ENCODE results near the gene SDR42E2. TPM values are rescaled to one million over a fixed set of nuclear protein-coding genes. Genes with fewer than 3 reads are reported as not detected.
A peak's percentile ranks its signal among the peaks of the same experiment; 100 is the strongest.
"Not testable (repeated sequence)": the region's sequence is repeated elsewhere in the genome, so short reads cannot be mapped to it uniquely, and the experiment has no call there.

SDR42E2 gene
- total and polyA plus RNA-seq, 8 donors: 0.10 to 0.34 (median 0.21) TPM; not detected in 1

- no peaks in the 10 kb centered on the region for H3K36me3 ChIP-seq
- no peaks in the 10 kb centered on the region for H3K4me1 ChIP-seq
- intact Hi-C loops (cut with DNase I): no loop called here
- no peak for ATAC-seq
- no peak for DNase-seq
- no peak overlapping the region for H3K4me3 ChIP-seq
- TF ChIP-seq CTCF (IDR thresholded peaks at IDR 0.05): no peak
- H3K9me3 ChIP-seq: no peaks in the 10 kb centered on the region
- no peaks in the 10 kb centered on the region for H3K27me3 ChIP-seq
- no peak overlapping the region for H3K27ac ChIP-seq
Measured at GRCh38 chr16:22171953-22172352, 9.6 kb downstream of the SDR42E2 start.

GRCh38 chr16:22172642-22173041 is 10.3 kb downstream of the SDR42E2 start:
- intact Hi-C loops (cut with DNase I); H3K4me3 ChIP-seq; ATAC-seq; H3K9me3 ChIP-seq; H3K4me1 ChIP-seq; DNase-seq; H3K27me3 ChIP-seq; H3K27ac ChIP-seq; H3K36me3 ChIP-seq: not testable (repeated sequence)

GRCh38 chr16:22174642-22175041 is 12.3 kb downstream of the SDR42E2 start:
- H3K36me3 ChIP-seq: no peaks in the 10 kb centered on the region
- H3K4me1 ChIP-seq: no peaks in the 10 kb centered on the region
- intact Hi-C loops (cut with DNase I): no loop called here
- H3K27me3 ChIP-seq: no peaks in the 10 kb centered on the region
- H3K27ac ChIP-seq: no peak overlapping the region
- TF ChIP-seq CTCF (IDR thresholded peaks at IDR 0.05): no peak
- peak; percentile 66 for ATAC-seq
- DNase-seq: peak in 1 of 4 donors; percentile 40
- H3K9me3 ChIP-seq: no peaks in the 10 kb centered on the region
- H3K4me3 ChIP-seq: no peak overlapping the region

- intact Hi-C loops (cut with DNase I): no loop called here
- TF ChIP-seq CTCF (IDR thresholded peaks at IDR 0.05): no peak
- H3K27ac ChIP-seq: no peak overlapping the region
- no peaks in the 10 kb centered on the region for H3K4me1 ChIP-seq
- ATAC-seq: no peak
- H3K9me3 ChIP-seq: no peaks in the 10 kb centered on the region
- H3K36me3 ChIP-seq: no peaks in the 10 kb centered on the region
- H3K4me3 ChIP-seq: no peak overlapping the region
- no peaks in the 10 kb centered on the region for H3K27me3 ChIP-seq
- DNase-seq: peak in 1 of 4 donors; percentile 41
Measured at GRCh38 chr16:22177968-22178930, 15.9 kb downstream of the SDR42E2 start.

GRCh38 chr16:22181426-22181825 is 19.1 kb downstream of the SDR42E2 start:
- intact Hi-C loops (cut with DNase I): loop anchor here in 1 of 2 donors (10.0 kb wide), 1 partner anchor 177 kb away; the partner anchor contains the start of genes MOSMO and PDZD9
- no peaks in the 10 kb centered on the region for H3K9me3 ChIP-seq
- no peaks in the 10 kb centered on the region for H3K36me3 ChIP-seq
- ATAC-seq: no peak
- H3K4me1 ChIP-seq: no peaks in the 10 kb centered on the region
- no peak overlapping the region for H3K27ac ChIP-seq
- DNase-seq: no peak
- TF ChIP-seq CTCF (IDR thresholded peaks at IDR 0.05): no peak
- H3K27me3 ChIP-seq: no peaks in the 10 kb centered on the region
- no peak overlapping the region for H3K4me3 ChIP-seq

Measured in left lung (tissue), 10 donors.